Aorta (tissue), 5 donors: ENCODE data around the gene ACSL1. TPM values are rescaled to one million over a fixed set of nuclear protein-coding genes. Genes with fewer than 3 reads are reported as not detected.

Source experiments
- ATAC-seq: fragments of 200-7000 bp; cut with Tn5 transposase; one replicate; pipeline ENCODE4 v1.9.1; 2022; ENCODE audit warnings: moderate library complexity; ENCODE audit not compliant: low FRiP score
- DNase-seq, 2 donors: peaks; one replicate each; pipeline ENCODE4 v3.0.0-alpha.2; 2020
- H3K27ac ChIP-seq, 2 donors: one replicate each; pipeline ENCODE4 v1.5.1; 2013; ENCODE audit warnings: low read length in 2 of 2, mild to moderate bottlenecking in 2 of 2, moderate library complexity in 2 of 2, control low read depth in 1 of 2, inconsistent platforms in 1 of 2, low read depth in 1 of 2
- H3K27me3 ChIP-seq, 2 donors: one replicate each; pipeline ENCODE4 v1.6.1; 2013; ENCODE audit warnings: control low read depth in 1 of 2, low read length in 1 of 2, mild to moderate bottlenecking in 1 of 2, moderate library complexity in 1 of 2; ENCODE audit not compliant: insufficient read depth in 2 of 2, control insufficient read depth in 1 of 2
- H3K36me3 ChIP-seq, 2 donors: one replicate each; pipeline ENCODE4 v1.6.1; 2013; ENCODE audit warnings: control low read depth in 1 of 2, low read length in 1 of 2, mild to moderate bottlenecking in 1 of 2; ENCODE audit not compliant: insufficient read depth in 2 of 2, control insufficient read depth in 1 of 2
- H3K4me1 ChIP-seq, 2 donors: one replicate each; pipeline ENCODE4 v1.6.1; 2013; ENCODE audit warnings: low read length in 2 of 2, control low read depth in 1 of 2, mild to moderate bottlenecking in 1 of 2, moderate library complexity in 1 of 2; ENCODE audit not compliant: insufficient read depth in 2 of 2, control insufficient read depth in 1 of 2
- H3K4me3 ChIP-seq, 2 donors: one replicate each; pipeline ENCODE4 v1.5.1; 2013; ENCODE audit warnings: low read length in 2 of 2, control low read depth in 1 of 2, mild to moderate bottlenecking in 1 of 2
- H3K9me3 ChIP-seq: one replicate; pipeline ENCODE4 v1.6.1; 2013; ENCODE audit warnings: mild to moderate bottlenecking, low read length; ENCODE audit not compliant: control insufficient read depth
- WGBS, 2 donors: extraction: QIAGEN DNeasy Blood & Tissue Kit; methylation state at CpG; one replicate each; pipeline ENCODE4 v1.1.7; 2013; 5-methylcytosine and 5-hydroxymethylcytosine counted together
- intact Hi-C, 2 donors: fragments of 100-400 bp; cut with DNase I; formaldehyde crosslinking; loops; one replicate each; pipeline versions ENCODE4 v1.14.2 to v1.15.0; 2022
- polyA plus RNA-seq, 2 donors: library from polyadenylated mRNA; stranded (reverse); fragments of 200-250 nt; gene quantifications; one replicate each; pipeline ENCODE4 v1.2.3, GENCODE V29; 2013
- total RNA-seq, 2 donors: library from RNA; stranded (reverse); fragmentation: NEBNext Ultra II Directional; extraction: Animal tissue kit (Norgen Biotek cat#: 25700); gene quantifications; one replicate each; pipeline ENCODE4 v1.2.1, GENCODE V29; 2021
- donor health status: healthy with polysubstance abuse.
- donor health status: Bipolar disorder and iron deficiency.
- donor health status: DM: no; HTN: no; CAD: no.
- donor health status: DM: no; HTN: no; CAD: no.
- donor health status: DM: yes; HTN: yes; CAD: no.

ACSL1 gene
- total and polyA plus RNA-seq, 4 donors = 20.3 to 97.8 (median 55.5) TPM

DNA sequence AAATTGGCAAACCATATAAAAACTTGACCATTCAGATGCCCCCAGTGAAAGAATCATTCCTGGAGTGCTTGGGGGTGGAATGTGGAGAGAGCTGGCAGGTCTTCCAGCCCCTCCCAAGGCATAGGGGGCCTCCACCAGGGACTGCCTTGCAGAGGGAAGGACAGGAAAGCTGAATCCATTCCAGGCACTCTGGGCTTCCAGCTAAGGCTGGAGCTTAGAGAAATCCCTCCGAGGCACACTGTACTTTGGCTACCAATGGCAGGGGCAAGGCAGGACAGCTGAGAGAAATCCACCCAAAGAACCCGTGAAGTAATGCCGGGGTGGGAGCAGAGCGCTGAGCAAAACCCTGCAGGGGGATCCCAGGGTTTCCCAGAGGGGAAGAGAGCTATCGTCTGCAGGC, 95.8 kb downstream of the ACSL1 start:
- intact Hi-C loops = loop anchor here in 1 of 2 donors (5.0 kb wide), 1 partner anchor 83 kb away; the partner anchor contains the start of genes CASP3 and PRIMPOL
- H3K4me3 ChIP-seq = no peak overlapping the region
- no peaks in the 10 kb centered on the region for H3K36me3 ChIP-seq
- H3K27ac ChIP-seq = no peak overlapping the region
- no peaks in the 10 kb centered on the region for H3K4me1 ChIP-seq
- no peaks in the 10 kb centered on the region for H3K9me3 ChIP-seq
- 22 to 29% methylated on average over 5 of the region's 5 CpGs for WGBS, 2 donors
- DNase-seq (no peak), ATAC-seq (no peak)
- H3K27me3 ChIP-seq = no peaks in the 10 kb centered on the region

DNA sequence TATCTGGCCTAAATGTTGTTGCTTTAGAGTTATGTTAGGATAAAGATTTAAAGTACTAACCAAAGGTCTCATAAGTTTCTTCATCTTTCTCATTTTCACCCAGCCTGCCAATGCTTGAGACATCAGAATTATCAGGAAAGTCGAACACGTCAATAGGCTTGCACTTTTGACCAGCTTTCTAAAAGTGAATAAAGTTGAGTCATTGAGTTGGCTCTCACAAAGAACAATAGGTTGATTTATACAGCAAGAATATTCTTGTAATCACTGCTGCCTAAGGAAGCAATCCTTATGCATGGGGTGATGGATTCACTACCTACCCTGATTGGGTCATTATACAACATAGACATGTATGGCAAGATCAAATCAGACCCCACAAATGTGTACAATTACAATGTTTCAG, 96.9 kb downstream of the ACSL1 start:
- Histone ChIP-seq H3K36me3 (no peaks in the 10 kb centered on the region), H3K27ac (no peak overlapping the region), H3K4me1 (no peaks in the 10 kb centered on the region), H3K4me3 (no peak overlapping the region), H3K27me3 (no peaks in the 10 kb centered on the region), H3K9me3 (no peaks in the 10 kb centered on the region)
- ATAC-seq (no peak), DNase-seq (no peak)
- intact Hi-C loops = no loop called here
- WGBS, 2 donors = 46 to 48% methylated on average over 2 of the region's 2 CpGs

DNA sequence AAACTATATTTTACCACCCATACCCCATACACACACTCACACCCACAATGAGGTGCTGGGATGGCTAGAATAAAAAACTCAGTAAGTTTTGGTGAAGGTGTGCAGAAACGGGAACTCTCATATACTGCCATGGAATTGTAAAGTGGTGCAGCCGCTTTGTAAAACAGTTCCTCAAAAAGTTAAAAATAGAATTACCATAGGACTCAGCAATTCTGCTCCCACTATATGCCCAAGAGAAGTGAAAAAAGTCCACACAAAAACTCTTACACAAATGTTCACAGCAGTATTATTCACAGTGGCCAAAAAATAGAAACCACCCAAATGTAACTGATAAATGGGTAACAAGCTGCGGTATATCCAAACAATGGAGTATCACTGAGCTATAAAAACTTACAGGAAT, 98.3 kb downstream of the ACSL1 start:
- Histone ChIP-seq H3K36me3 (no peaks in the 10 kb centered on the region), H3K9me3 (no peaks in the 10 kb centered on the region), H3K4me3 (no peak overlapping the region), H3K27ac (no peak overlapping the region), H3K4me1 (no peaks in the 10 kb centered on the region), H3K27me3 (no peaks in the 10 kb centered on the region)
- 94 to 97% methylated on average over 3 of the region's 3 CpGs for WGBS, 2 donors
- ATAC-seq (no peak), DNase-seq (no peak)
- intact Hi-C loops = no loop called here

DNA sequence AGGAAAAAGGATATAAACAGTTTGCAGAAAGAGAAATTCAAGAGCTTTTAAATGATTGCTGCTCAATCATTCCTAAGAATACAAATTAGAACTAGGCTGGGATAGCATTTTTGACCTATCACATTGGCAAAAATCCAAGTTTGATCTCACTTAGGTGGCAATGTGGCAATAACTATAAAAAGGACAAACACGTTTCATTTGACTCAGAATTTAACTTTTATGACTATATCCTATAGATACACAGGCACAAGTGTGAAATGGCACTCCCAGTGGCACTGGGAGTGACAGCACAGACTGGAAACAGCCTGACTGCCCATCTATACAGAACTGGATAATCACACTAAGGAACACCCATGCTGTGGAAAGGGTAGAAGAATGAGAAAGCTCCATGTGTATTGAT, 103.0 kb downstream of the ACSL1 start:
- H3K27ac ChIP-seq = no peak overlapping the region
- no peaks in the 10 kb centered on the region for H3K27me3 ChIP-seq
- no peak for DNase-seq
- H3K9me3 ChIP-seq = no peaks in the 10 kb centered on the region
- intact Hi-C loops = no loop called here
- no peaks in the 10 kb centered on the region for H3K4me1 ChIP-seq
- no peak for ATAC-seq
- H3K36me3 ChIP-seq = no peaks in the 10 kb centered on the region
- H3K4me3 ChIP-seq = no peak overlapping the region
- WGBS, 2 donors = 76 to 85% methylated on average over 1 of the region's 1 CpG

DNA sequence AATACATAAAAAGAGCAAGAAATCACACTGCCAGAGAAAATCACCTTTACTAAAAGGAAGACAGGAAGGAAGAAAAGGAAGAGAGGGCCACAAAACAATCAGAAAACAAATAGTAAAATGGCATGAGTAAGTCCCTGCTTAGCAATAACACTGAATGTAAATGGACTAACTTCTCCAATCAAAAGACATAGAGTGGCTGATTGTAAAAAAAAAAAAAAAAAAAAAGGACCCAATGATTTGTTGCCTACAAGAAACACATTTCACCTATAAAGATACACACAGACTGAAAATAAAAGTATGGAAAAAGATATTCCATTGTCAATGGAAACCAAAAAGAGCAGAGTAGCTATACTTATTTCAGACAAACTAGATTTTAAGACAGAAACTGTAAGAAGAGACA, 104.5 kb downstream of the ACSL1 start:
- Histone ChIP-seq H3K36me3 (no peaks in the 10 kb centered on the region), H3K27me3 (no peaks in the 10 kb centered on the region), H3K4me1 (peaks cover 0 to under 1% of the 10 kb centered on the region in 2 donors), H3K27ac (no peak overlapping the region), H3K9me3 (no peaks in the 10 kb centered on the region), H3K4me3 (no peak overlapping the region)
- no peak for DNase-seq
- ATAC-seq = no peak
- intact Hi-C loops = no loop called here

DNA sequence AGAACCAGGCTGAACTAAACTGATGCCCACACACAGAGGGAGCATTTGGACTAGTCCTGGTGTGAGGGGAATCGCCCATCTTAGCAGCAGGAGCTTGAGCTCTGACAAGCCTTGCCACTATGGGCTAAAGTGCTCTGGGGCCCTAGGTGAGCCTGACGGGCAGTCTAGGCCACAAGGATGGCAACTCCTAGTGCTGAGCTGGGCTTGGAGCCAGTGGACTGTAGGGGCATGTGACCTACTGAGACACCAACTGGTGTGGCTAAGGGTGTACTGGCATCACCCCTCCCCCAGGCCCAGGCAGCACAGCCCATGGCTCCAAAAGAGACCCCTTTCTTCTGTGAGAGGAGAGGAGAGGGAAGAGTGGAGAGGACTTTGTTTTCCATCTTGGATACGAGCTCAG, 106.4 kb downstream of the ACSL1 start:
- Histone ChIP-seq H3K27me3 (no peaks in the 10 kb centered on the region), H3K9me3 (no peaks in the 10 kb centered on the region), H3K4me1 (peaks cover 0 to 2% of the 10 kb centered on the region in 2 donors), H3K4me3 (no peak overlapping the region), H3K27ac (no peak overlapping the region), H3K36me3 (no peaks in the 10 kb centered on the region)
- DNase-seq (no peak), ATAC-seq (no peak)
- WGBS, 2 donors = 93 to 99% methylated on average over 3 of the region's 3 CpGs
- intact Hi-C loops = no loop called here

DNA sequence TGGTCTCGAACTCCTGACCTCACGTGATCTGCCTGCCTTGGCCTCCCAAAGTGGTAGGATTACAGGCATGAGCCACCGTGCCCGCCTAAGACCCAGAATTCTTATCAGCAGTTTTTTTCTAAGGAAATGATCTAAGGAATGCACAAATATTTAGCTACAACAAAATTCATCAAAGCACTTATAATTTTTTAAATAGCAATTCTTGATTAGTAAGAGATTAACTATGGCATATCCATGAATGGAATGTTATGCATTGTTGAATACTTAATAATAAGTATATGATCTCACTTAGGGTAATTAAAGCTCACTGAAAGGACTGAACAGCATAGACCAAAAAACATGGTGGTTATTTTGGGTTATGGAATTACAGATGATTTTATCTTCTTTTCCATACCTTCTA, 110.2 kb downstream of the ACSL1 start:
- WGBS, 2 donors = 77 to 87% methylated on average over 4 of the region's 4 CpGs

DNA sequence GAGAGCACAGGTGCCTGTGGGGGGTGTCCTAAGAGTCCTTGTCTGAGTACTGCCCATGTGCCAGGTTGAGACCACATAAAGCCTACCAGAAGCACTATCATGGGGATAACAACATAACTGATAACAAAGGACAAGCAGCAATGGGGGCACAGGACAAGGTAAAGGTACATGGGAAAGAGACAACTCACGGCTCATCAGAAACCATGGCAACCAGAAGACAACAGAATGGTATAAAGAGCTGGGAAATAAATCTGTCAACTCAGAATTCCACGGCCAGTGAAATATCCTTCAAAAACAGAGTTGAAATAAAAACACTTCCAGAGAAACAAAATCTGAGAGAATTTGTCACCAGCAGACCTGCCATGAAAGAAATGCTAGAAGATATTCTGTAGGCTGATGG, 111.9 kb downstream of the ACSL1 start:
- Histone ChIP-seq H3K4me3 (no peak overlapping the region), H3K9me3 (no peaks in the 10 kb centered on the region), H3K4me1 (peaks cover 1 to 2% of the 10 kb centered on the region in 2 donors), H3K27me3 (no peaks in the 10 kb centered on the region), H3K36me3 (no peaks in the 10 kb centered on the region), H3K27ac (no peak overlapping the region)
- intact Hi-C loops = no loop called here
- ATAC-seq (no peak), DNase-seq (no peak)
- WGBS, 2 donors = 40 to 60% methylated on average over 2 of the region's 2 CpGs

More for the DNA sequence above, 110.2 kb downstream of the ACSL1 start:
- Histone ChIP-seq H3K27ac (no peak overlapping the region), H3K27me3 (no peaks in the 10 kb centered on the region), H3K4me1 (peaks cover 1 to 2% of the 10 kb centered on the region in 2 donors), H3K36me3 (no peaks in the 10 kb centered on the region), H3K9me3 (no peaks in the 10 kb centered on the region), H3K4me3 (no peak overlapping the region)
- ATAC-seq = no peak
- DNase-seq = no peak
- intact Hi-C loops = no loop called here

DNA sequence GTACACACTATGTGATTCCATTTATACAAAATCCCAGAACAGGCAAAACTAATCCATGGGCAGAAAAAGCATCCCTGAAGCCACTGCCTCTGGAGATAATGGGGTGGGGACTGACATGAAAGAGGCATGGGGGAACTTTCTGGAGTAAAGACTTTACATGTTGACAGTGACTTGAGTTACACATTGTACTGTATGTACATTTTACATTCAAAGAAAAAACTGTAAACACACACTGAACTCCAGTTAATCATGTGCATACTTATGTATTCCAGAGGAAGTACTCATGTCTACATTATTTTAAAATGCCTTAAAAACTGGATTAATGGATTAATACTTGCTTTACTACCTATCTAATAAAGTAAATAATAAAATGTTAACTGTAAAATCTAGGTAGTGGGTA, 113.4 kb downstream of the ACSL1 start:
- DNase-seq = no peak
- no peaks in the 10 kb centered on the region for H3K27me3 ChIP-seq
- no peak overlapping the region for H3K27ac ChIP-seq
- H3K36me3 ChIP-seq = no peaks in the 10 kb centered on the region
- peaks cover 1 to 2% of the 10 kb centered on the region in 2 donors for H3K4me1 ChIP-seq
- intact Hi-C loops = no loop called here
- no peaks in the 10 kb centered on the region for H3K9me3 ChIP-seq
- no peak for ATAC-seq
- H3K4me3 ChIP-seq = no peak overlapping the region
